ENCODE results near the gene BAIAP2L2. TPM values are rescaled to one million over a fixed set of nuclear protein-coding genes. Genes with fewer than 3 reads are reported as not detected.
"Not testable (repeated sequence)": the region's sequence is repeated elsewhere in the genome, so short reads cannot be mapped to it uniquely, and the experiment has no call there.

BAIAP2L2 gene
- total RNA-seq, 2 experiments from 2014 or later = 0.55 to 0.63 TPM

- no peaks in the 10 kb centered on the region for H3K9me3 Mint-ChIP-seq
These were observed 13.9 kb upstream of the BAIAP2L2 start for GRCh38 chr22:38124236-38124974.

GRCh38 chr22:38122616-38123015 is 12.1 kb upstream of the BAIAP2L2 start:
- no peak overlapping the region for H3K4me3 Mint-ChIP-seq
- no peak for DNase-seq
- CTCF ChIA-PET = no interaction called here
- peaks cover 8% of the 10 kb centered on the region for H3K4me1 Mint-ChIP-seq
- H3K9me3 Mint-ChIP-seq = no peaks in the 10 kb centered on the region
- H3K27ac Mint-ChIP-seq = no peak overlapping the region
- H3K27me3 Mint-ChIP-seq = no peaks in the 10 kb centered on the region
- no peaks in the 10 kb centered on the region for H3K36me3 Mint-ChIP-seq (ENCODE audit: low read depth)
- POLR2A ChIA-PET = no interaction called here

More at GRCh38 chr22:38124236-38124974, 13.9 kb upstream of the BAIAP2L2 start:
- H3K36me3 Mint-ChIP-seq (ENCODE audit: low read depth) = no peaks in the 10 kb centered on the region
- POLR2A ChIA-PET = no interaction called here
- H3K4me3 Mint-ChIP-seq = no peak overlapping the region
- no peak overlapping the region for H3K27ac Mint-ChIP-seq
- DNase-seq = no peak
- CTCF ChIA-PET = interaction anchor here (0.5 to 1.3 kb wide), 2 partner anchors 9 to 23 kb away, joined by 3 read pairs; no protein-coding TSS in a partner anchor
- peaks cover 8% of the 10 kb centered on the region for H3K4me1 Mint-ChIP-seq
- no peaks in the 10 kb centered on the region for H3K27me3 Mint-ChIP-seq

GRCh38 chr22:38120359-38121110 is 10.1 kb upstream of the BAIAP2L2 start:
- no peaks in the 10 kb centered on the region for H3K27me3 Mint-ChIP-seq
- H3K27ac Mint-ChIP-seq = no peak overlapping the region
- DNase-seq = no peak
- H3K9me3 Mint-ChIP-seq = no peaks in the 10 kb centered on the region
- no peak overlapping the region for H3K4me3 Mint-ChIP-seq
- ChIA-PET POLR2A (no interaction called here), CTCF (no interaction called here)
- H3K36me3 Mint-ChIP-seq (ENCODE audit: low read depth) = no peaks in the 10 kb centered on the region
- peaks cover 8% of the 10 kb centered on the region for H3K4me1 Mint-ChIP-seq

- H3K9me3 Mint-ChIP-seq; POLR2A ChIA-PET; H3K27me3 Mint-ChIP-seq; H3K4me3 Mint-ChIP-seq; H3K27ac Mint-ChIP-seq; DNase-seq; H3K36me3 Mint-ChIP-seq (ENCODE audit: low read depth): not testable (repeated sequence)
- H3K4me1 Mint-ChIP-seq = peaks cover 12% of the 10 kb centered on the region
- CTCF ChIA-PET = interaction anchor here (1.9 kb wide), 1 partner anchor 66 kb away, joined by 5 read pairs; no protein-coding TSS in a partner anchor
These were observed 8.3 kb upstream of the BAIAP2L2 start for GRCh38 chr22:38118747-38119146.

GRCh38 chr22:38118182-38118581 is 7.7 kb upstream of the BAIAP2L2 start:
- no peaks in the 10 kb centered on the region for H3K9me3 Mint-ChIP-seq
- POLR2A ChIA-PET = no interaction called here
- H3K27ac Mint-ChIP-seq = no peak overlapping the region
- peaks cover 2% of the 10 kb centered on the region for H3K36me3 Mint-ChIP-seq (ENCODE audit: low read depth)
- H3K4me1 Mint-ChIP-seq = peaks cover 12% of the 10 kb centered on the region
- no peaks in the 10 kb centered on the region for H3K27me3 Mint-ChIP-seq
- no peak for DNase-seq
- H3K4me3 Mint-ChIP-seq = no peak overlapping the region
- CTCF ChIA-PET = interaction anchor here (1.1 to 1.9 kb wide), 2 partner anchors 66 to 112 kb away, joined by 3 to 5 read pairs; no protein-coding TSS in a partner anchor

- not testable (repeated sequence) for H3K36me3 Mint-ChIP-seq (ENCODE audit: low read depth)
These were observed 7.1 kb upstream of the BAIAP2L2 start for GRCh38 chr22:38117556-38117955.

GRCh38 chr22:38115423-38116205 is 5.1 kb upstream of the BAIAP2L2 start:
- peaks cover 5% of the 10 kb centered on the region for H3K36me3 Mint-ChIP-seq (ENCODE audit: low read depth)
- H3K9me3 Mint-ChIP-seq = no peaks in the 10 kb centered on the region
- POLR2A ChIA-PET = interaction anchor here (1.0 kb wide), 1 partner anchor 63 kb away, joined by 3 read pairs; no protein-coding TSS in a partner anchor
- no peak for DNase-seq
- H3K27ac Mint-ChIP-seq = no peak overlapping the region
- CTCF ChIA-PET = interaction anchor here (0.9 to 2.4 kb wide), 7 partner anchors 8 to 237 kb away, joined by 3 to 11 read pairs (median 8); partner anchors contain the start of gene PLA2G6
- H3K4me1 Mint-ChIP-seq = peaks cover 8% of the 10 kb centered on the region
- H3K27me3 Mint-ChIP-seq = no peaks in the 10 kb centered on the region
- no peak overlapping the region for H3K4me3 Mint-ChIP-seq

More at GRCh38 chr22:38117556-38117955, 7.1 kb upstream of the BAIAP2L2 start:
- H3K4me1 Mint-ChIP-seq, POLR2A ChIA-PET, H3K9me3 Mint-ChIP-seq, H3K27me3 Mint-ChIP-seq, H3K4me3 Mint-ChIP-seq, DNase-seq, H3K27ac Mint-ChIP-seq: not testable (repeated sequence)
- CTCF ChIA-PET = interaction anchor here (1.1 to 1.9 kb wide), 2 partner anchors 65 to 113 kb away, joined by 3 to 5 read pairs; no protein-coding TSS in a partner anchor

GRCh38 chr22:38114484-38115398 is 4.3 kb upstream of the BAIAP2L2 start:
- peaks cover 5% of the 10 kb centered on the region for H3K36me3 Mint-ChIP-seq (ENCODE audit: low read depth)
- H3K4me3 Mint-ChIP-seq = no peak overlapping the region
- ChIA-PET CTCF (interaction anchor here (0.6 to 2.4 kb wide), 14 partner anchors 9 to 238 kb away, joined by 3 to 11 read pairs (median 4); partner anchors contain the start of gene PLA2G6), POLR2A (interaction anchor here (0.9 to 1.6 kb wide), 4 partner anchors 27 to 116 kb away, joined by 3 to 4 read pairs (median 4); no protein-coding TSS in a partner anchor)
- DNase-seq = peak; percentile 85
- H3K9me3 Mint-ChIP-seq = no peaks in the 10 kb centered on the region
- H3K27me3 Mint-ChIP-seq = no peaks in the 10 kb centered on the region
- peaks cover 8% of the 10 kb centered on the region for H3K4me1 Mint-ChIP-seq
- H3K27ac Mint-ChIP-seq = no peak overlapping the region

- Mint-ChIP-seq H3K36me3 (ENCODE audit: low read depth) (peaks cover 5% of the 10 kb centered on the region), H3K4me1 (peaks cover 8% of the 10 kb centered on the region), H3K4me3 (no peak overlapping the region), H3K9me3 (no peaks in the 10 kb centered on the region), H3K27ac (no peak overlapping the region), H3K27me3 (no peaks in the 10 kb centered on the region)
- no peak for DNase-seq
- ChIA-PET POLR2A (no interaction called here), CTCF (interaction anchor here (1.6 kb wide), 1 partner anchor 60 kb away, joined by 5 read pairs; no protein-coding TSS in a partner anchor)
These were observed 1.9 kb upstream of the BAIAP2L2 start for GRCh38 chr22:38112381-38112780.

GRCh38 chr22:38111925-38112355 is 1.5 kb upstream of the BAIAP2L2 start:
- H3K27me3 Mint-ChIP-seq = no peaks in the 10 kb centered on the region

GRCh38 chr22:38110863-38111852 is 674 bp upstream of the BAIAP2L2 start:
- H3K27me3 Mint-ChIP-seq = no peaks in the 10 kb centered on the region
- H3K4me1 Mint-ChIP-seq = peaks cover 8% of the 10 kb centered on the region
- ChIA-PET POLR2A (no interaction called here), CTCF (interaction anchor here (1.6 kb wide), 1 partner anchor 59 kb away, joined by 5 read pairs; no protein-coding TSS in a partner anchor)
- H3K9me3 Mint-ChIP-seq = no peaks in the 10 kb centered on the region
- peaks cover 5% of the 10 kb centered on the region for H3K36me3 Mint-ChIP-seq (ENCODE audit: low read depth)
- no peak for DNase-seq
- H3K27ac Mint-ChIP-seq = no peak overlapping the region
- H3K4me3 Mint-ChIP-seq = no peak overlapping the region

More at GRCh38 chr22:38111925-38112355, 1.5 kb upstream of the BAIAP2L2 start:
- CTCF ChIA-PET = interaction anchor here (1.6 kb wide), 1 partner anchor 60 kb away, joined by 5 read pairs; no protein-coding TSS in a partner anchor
- H3K4me3 Mint-ChIP-seq = no peak overlapping the region
- no peak for DNase-seq
- POLR2A ChIA-PET = no interaction called here
- peaks cover 8% of the 10 kb centered on the region for H3K4me1 Mint-ChIP-seq
- peaks cover 5% of the 10 kb centered on the region for H3K36me3 Mint-ChIP-seq (ENCODE audit: low read depth)
- no peaks in the 10 kb centered on the region for H3K9me3 Mint-ChIP-seq
- H3K27ac Mint-ChIP-seq = no peak overlapping the region
